NCI-H2029 treated with DMSO at 0.1 percent for 48 hours (cell line): Measurements from ENCODE around the gene LCT.
A peak's percentile ranks its signal among the peaks of the same experiment; 100 is the strongest.
"Not testable (repeated sequence)": the region's sequence is repeated elsewhere in the genome, so short reads cannot be mapped to it uniquely, and the experiment has no call there.

ENCODE experiments used
- DNase-seq: peaks from one replicate; lab custom pipeline; 2025; lab: John Stamatoyannopoulos, UW

Gene LCT

DNA sequence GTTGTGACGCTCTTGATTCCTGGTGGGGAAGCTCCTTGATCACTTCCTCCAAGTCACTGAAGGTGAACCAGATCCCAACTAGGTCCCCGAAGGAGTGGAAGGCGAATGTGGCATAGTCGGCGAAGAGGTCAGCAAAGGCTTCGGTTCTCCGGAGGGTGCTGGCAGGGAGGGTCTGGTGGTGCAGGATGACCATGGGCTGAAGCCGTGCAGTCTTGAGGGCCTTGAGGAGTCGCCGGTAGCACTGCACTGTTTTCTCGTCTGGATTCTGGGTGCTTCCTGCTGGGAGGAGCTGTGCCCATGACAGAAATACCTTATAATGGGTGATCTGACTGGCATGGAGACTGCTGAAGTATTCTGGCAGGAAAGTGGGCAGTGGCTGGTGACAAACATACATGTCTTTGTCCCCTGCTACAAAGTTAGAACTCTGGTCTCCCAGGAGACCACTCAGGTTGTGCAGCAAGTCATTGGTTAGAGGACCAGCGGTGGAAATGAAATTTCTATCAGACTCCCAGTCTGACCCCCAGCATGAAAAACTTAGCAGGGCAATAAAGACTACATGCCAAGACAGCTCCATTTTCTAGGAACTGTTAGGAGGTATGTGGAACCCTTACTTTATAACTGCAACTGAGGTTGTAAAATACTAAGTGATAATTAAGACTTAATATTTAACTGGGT lies at the start of gene LCT:
Gene LCT (minus strand): TSS at position 589 of the 675 bp plus-strand sequence. CDS start 15 bp downstream, at position 574.
- no peak for DNase-seq

DNA sequence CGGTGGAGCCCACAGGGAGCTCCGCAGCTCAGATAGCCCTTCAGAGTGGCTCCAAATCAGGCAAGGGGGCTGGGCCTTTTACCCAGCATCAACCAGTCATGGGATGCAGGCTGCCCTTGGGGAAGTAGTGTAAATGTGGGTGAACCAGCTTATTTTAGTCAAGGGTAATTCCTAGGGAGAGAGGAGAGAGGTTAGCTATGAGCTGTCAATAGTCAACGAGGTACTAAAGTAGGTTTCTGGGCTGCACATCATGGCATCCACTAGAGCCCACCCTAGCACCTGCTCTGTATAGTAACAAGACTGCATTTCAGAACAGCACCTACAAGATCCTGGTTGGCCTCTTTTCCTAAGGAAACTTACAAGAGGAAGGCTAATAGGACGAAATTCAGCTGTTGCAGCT lies 48.7 kb upstream of the LCT start:
- no peak for DNase-seq

DNA sequence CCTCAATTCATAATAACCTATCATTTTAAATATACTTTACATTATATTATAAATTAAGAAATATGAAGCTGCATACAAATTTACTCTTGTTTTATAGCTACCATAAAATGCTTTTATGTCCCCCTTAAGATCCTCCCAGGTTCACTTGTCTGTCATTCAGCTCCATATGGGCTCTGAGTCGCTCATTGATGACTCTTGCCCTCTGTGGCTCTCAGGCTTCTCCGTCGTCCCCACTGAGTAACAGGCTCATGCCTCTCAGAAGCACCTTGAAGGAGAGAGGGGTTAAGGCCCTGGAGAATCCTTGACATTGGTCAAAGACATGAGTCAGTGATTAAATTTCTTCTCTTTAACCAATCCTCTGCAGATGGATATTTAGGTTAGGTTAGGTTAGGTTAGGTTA lies 45.4 kb upstream of the LCT start:
- DNase-seq: no peak

DNA sequence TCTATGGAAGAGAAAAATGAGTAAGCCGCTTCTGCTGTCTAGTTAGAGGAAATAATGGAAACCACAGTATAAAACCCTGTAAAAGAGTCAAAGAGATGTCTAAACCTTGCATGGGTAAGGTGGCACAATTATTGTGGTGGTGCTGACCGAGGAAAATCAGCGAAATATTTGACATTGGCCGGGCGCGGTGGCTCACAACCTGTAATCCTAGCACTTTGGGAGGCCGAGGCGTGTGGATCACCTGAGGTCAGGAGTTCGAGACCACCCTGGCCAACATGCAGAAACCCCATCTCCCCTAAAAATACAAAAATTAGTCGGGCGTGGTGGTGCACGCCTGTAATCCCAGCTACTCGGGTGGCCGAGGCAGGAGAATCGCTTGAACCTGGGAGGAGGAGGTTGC lies 39.8 kb upstream of the LCT start:
- not testable (repeated sequence) for DNase-seq

DNA sequence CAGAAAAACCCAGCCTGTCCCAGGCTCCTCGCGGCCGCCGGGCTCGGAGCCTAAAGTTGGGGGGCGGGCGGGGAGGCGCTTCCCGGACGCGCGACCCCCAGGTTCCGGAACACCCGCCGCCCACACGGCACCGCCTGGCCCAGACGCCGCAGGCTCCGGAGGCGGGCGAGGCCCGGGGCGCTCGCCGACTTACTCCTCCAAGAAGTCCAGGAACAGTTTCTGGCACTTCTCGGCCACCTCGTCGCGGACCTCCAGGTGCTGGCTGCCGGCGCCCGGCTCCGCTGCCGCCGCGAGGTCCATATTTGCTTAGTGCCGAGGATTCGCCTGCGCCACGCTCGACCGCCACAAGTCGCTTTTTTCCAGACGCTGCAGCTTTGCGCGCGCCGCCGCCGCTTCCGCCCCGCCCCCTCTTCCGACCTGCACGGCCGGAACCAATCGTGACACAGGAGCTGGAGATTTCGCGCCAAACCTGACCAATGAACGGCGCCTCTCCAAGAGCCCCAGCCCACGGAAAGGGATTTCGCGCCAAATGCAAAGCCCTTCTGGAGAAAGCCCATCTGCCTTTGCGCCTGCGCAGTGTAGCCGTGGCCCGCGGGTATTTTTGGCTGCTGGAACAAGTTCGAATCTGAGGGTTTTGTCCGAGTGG lies 39.2 kb upstream of the LCT start, which contains the start of gene MCM6:
Gene MCM6 (minus strand): TSS at position 378 of the 646 bp plus-strand sequence. CDS start 78 bp downstream, at position 300.
- DNase-seq: peak; percentile 89

DNA sequence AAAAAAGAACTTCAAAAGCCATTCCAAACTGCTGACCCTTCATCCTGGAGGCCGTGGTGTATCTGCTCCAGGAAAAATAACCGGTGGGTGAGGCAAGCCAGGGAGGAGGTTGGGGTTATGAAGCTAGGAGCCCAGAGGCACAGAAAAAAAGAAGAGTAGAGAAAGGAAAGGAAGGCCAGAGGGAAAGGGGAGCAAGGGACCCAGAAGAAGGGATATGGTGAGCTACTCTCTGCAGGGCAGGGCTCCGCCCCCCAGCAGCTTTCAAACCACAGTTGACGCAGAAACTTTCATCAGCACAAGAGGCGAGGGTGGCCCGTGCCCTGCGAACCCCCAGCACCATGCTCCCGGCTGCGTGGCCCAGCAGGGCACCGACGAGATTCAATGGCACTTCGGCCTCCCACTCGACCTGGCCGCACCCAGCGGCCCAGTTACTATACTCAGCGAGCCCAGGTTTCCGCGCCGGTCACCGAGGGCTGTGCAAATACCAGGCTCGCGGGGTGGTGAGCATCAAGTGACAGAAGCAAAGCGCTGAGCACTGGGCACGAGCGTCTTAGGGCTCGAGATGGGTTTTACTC lies 38.6 kb upstream of the LCT start:
- DNase-seq: no peak

DNA sequence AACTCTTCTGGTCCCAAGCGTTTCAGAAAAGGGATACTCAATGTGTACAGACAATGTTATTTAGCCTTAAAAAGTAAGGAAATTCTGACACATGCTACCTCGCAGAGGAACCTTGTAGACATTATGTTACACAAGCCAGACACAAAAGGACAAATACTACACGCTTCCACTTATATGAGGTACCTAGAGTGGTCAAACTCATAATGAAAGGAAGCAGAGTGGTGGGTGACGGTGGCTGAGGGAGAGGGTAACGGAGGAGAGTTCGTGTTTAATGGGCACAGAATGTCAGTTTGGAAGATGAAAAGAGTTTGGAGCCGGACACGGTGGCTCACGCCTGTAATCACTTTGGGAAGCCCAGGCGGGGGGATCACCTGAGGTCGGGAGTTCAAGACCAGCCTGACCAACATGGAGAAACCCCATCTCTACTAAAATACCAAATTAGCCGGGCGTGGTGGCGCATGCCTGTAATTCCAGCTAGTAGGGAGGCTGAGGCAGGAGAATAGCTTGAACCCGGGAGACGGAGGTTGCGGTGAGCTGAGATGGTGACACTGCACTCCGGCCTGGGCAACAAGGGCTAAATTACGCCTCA lies 37.9 kb upstream of the LCT start:
- DNase-seq: no peak

DNA sequence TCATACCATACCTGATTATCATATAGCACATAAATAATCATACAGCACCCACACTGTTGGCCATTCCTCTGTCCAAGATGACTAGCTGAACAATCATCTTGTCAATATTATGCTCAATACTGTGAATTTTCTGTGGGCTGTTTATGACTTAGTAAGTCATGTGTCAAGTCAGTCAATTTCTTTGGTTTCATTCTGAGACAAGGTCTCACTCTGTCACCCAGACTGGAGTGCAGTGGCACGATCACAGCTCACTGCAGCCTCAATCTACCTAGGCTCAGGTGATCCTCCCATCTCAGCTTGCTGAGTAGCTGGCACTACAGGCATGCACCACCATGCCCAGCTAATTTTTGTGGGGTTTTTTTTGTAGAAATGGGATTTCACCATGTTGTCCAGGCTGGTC lies 33.6 kb upstream of the LCT start:
- DNase-seq: no peak

DNA sequence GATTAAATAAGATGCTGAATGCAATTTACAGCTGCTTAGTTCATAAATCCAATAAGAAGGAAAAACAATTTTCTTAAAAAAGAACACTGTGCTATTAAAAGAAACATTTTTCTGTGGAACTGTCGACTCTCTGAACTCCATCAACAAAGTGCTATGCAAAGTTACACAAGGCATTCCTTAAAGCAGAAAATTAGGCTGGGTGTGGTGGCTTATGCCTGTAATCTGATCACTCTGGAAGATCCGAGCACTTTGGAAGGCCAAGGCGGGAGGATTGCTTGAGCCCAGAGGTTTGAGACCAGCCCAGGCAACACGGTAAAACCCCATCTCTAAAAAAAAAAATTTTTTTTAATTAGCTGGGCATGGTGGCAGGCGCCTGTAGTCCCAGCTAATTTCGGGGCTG lies 26.2 kb upstream of the LCT start:
- DNase-seq: no peak

DNA sequence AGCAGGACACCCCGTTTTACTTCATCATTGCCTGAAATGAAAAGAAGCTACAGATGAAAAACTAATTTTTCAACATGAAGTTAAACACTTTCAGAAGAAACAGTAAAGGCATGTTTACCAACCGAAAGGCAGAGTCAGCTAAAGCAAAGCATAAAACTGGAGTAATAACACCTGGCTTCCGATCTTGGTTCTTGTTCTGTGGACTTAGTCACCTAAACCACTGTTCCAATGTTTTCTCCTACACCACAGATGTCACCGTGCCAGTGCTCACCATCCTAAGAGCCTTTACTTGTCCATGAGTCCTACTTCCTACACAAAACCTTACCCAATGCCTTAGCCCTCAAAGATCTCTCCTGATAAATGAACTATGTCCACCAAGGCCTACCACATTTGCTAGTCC lies 25.7 kb upstream of the LCT start:
- DNase-seq: no peak

DNA sequence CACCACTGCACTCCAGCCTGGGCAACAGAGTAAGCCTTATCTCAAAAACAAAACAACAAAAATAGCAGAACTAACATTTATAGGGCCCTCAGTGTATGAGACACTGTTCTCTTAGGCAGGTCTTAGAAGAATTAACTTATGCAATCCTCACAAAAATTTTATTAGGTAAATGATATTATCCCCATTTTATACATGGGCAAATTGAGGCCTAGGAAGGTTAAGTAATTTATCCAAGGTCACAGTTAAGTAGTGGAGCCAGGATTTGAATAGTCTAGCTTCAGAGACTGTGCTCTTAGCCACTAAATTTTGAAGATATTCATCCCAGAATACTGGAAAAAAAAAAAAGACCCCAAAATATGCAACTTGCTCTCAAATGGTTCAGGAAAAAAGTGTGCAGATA lies 16.4 kb upstream of the LCT start:
- DNase-seq: no peak

DNA sequence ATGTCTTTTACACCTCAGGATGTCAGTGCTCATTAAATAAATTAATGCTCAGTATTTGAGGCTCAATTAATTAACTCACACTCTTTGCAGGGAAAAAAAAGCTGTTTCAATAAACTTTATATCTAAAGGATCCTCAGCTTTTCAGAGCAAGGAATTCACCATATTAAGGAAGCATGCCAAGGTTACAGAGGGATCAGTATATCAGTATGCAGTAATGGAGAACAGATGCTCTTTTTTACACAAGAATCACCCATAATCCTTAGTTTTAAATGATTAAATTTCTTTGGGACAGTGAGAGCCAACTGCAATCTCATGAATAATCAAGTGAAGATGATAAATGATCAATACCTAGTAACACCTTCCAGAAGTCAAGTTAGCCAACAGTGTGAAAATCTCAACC lies 14.9 kb upstream of the LCT start:
- DNase-seq: no peak

DNA sequence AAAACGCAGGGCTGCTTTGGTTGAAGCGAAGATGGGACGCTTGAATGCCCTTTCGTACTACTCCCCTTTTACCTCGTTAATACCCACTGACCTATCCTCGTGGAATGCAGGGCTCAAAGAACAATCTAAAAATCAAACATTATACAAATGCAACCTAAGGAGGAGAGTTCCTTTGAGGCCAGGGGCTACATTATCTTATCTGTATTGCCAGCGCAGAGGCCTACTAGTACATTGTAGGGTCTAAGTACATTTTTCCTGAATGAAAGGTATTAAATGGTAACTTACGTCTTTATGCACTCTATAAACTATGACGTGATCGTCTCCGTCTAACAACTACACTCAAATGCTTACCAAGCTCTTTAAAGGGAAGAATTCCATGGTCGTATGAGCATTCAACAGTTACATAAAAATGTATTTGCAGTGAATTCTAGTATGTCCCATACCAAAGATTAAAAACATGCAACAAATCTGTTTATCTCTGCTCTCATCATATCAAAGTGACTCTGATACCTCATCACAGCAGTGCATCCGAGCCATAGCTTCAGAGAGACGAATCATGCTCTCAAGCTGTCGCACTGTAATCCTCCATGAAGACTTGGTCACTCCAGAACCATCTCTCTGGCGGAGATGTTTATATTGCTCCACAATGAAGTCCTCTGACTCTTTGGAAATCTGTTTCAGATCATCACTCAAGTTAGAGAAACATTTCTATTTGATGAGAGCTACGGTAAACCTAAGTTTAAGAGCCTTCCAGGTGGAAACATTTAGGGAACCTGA lies 14.1 kb upstream of the LCT start:
- DNase-seq: no peak

DNA sequence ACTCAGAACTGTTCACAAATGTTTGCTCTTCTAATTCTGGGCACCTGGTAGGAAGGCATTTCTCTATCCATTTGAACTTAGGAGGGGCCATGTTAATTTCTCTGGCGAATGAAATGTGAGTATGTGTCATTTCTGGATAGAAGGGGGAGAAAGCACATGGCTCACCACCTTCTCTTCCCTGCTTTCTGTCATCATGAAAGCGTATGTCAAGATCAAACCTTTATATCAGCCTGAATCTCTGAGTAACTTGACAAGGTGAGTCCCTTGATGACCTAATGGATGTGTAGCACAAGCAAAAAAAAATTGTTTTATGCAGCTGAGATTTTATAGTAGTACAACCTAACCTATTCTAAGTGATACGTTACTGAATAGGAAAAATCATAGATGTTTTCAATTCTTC lies 12.1 kb upstream of the LCT start:
- no peak for DNase-seq

DNA sequence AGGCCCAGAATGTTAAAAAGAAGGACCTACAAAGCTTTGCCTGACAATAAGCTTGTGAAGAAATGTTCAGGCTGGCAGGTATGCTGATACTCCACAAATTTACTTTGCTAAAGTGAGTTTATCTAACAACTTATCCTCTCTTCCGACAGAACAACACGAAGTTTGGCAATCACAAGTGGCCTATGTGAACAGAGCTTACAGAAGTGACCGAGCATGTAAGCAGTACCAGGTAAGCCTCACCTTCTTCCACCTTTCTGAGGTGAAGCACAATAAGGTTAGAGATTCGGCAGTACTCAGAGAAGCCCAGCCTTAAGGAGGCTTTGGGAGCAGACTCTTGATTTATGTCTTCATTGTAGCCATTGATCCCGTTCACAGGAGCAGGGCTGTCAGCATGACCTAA lies 9.0 kb upstream of the LCT start:
- DNase-seq: no peak

DNA sequence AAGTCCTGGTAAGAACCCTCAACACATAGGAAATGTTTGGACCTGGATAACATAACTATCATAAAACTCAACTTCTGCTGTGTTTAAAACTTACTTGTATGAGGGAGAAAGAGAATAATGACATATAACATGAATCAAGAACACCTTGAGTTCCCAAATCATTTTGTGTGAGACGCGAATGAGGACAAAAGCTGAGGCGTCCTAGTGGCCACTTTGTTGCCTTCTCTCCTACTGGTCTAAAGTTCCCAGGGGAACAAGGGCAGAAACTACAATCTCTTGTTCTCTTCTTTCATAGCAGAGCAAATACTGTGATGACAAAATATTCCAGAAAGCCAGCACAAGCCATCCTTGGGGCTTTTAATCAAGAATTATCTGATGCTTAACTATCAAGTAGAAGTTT lies 8.3 kb upstream of the LCT start:
- DNase-seq: no peak

DNA sequence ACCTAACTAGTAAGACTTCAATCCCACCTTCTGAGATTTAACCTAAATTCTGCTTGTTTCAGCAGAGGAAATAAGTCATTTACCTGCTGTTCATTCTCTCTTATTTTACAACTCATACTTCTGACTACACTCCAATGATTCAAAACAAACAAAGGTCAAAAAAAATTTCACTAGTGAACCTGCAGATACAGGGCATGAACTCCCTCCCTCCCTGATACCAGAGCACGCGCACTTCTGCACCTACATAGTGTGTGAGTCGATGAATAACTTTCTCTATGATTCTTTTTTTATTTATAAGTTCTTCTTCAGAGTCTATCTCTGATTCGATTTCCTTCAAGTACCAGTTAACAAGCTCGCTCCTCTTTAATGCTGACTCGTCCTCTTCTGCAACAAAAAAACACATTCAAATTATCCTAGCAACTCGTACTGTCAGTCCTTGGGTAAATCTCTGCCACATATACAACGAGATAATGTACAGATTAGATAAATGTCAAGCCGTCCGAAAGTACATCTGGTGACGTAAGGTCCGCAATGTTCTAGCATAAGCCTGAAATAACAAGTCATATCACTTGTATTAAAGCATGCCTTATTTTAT lies 7.4 kb upstream of the LCT start:
- no peak for DNase-seq

DNA sequence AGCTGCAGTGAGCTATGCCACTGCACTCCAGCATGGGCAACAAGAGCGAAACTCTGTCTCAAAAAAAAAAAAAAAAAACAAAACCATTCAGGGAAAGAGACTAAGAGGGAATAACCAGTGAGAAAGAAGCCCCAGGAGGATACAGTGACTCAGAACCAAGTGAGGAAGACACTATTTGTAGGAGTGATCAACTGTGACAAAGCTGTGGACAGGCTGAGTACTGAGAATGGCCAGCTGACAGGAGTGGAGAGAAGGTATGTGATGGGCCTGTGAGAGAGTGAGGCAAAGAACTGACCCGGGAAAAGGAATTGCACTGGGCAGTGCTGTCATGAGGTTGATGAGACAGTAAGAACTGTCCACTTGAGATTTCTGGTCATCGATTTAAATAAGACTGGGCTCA lies 6.7 kb upstream of the LCT start:
- no peak for DNase-seq

DNA sequence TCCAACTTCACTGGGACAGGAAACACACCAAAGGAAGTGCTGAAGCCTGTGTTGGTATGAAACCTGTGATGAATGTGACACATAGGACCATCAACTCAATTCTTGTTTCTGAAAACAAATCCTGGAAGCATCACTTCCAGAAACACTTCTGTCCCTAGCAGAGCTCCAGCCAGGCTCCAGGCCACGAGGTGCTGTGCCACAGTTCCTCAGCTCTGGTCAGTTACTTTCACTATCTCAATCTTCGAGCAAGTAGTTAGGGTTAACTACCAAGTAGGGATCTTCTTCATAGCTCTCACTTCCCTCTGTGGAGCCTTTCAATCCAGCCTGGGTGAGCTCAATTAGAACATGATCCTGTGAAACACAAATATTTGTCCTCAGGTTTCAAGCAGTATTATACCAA lies 3.6 kb upstream of the LCT start:
- no peak for DNase-seq

DNA sequence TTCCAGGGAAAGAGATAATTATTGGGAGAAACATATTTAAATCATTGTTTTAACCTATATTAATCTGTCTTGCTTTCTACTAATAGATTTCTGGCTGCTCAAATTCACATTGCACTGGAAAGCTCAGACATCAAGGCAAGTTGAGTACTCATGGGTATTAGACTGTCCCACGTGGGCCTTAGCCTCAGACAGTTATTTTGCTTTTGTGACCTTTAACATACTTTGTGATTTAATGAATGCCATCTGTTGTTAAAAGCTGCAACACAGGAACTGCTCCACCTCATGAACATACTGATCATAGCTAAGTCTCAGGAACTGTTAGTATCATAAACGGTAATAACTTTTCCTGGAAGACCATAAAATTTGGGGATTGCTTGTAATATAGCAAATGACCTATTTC lies 2.7 kb upstream of the LCT start:
- no peak for DNase-seq

DNA sequence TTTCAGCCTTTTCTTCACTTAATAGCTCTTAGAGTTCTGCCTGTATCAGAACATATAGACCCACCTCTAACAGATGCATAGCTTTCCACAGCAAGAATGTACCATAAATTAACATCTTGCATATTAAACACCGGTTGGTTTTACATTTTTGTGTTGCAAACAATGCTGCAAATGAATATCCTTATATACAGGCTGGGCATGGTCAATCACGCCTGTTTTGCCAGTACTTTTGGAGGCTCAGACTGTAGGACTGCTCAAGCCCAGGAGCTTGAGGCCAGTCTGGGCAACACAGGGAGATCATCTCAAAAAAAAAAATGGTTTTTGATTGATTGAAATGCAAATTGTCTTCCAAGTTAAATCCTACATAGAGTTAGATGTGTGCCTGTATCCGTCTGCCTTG lies 1.5 kb upstream of the LCT start:
- no peak for DNase-seq

DNA sequence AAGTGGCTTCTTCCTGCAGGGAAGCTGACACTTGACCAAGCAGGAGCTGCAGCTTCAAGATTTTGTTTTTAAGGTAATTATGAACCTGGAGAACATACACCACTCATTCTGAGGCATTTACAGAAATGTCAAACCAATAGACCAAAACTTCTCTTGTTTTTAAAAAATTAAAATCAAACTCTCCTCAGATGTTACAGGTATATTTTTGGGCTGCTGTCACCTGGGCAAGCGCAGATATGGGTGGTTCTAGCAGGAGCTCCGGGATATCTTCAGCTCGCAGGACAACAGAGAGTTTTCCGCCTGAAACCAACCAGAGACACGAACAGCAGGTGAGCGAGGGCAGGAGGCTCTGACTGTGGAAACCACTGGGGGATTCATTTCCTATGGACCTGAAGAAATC lies 4.1 kb downstream of the LCT start:
- DNase-seq: no peak
